Liver (tissue), 9 donors: ENCODE data around the gene CBR4. TPM values are rescaled to one million over a fixed set of nuclear protein-coding genes. Genes with fewer than 3 reads are reported as not detected.

Experiments used
- DNase-seq: peaks from one replicate; pipeline ENCODE4 v3.0.0-alpha.2; 2017; ENCODE audit warnings: low spot score
- H3K27ac ChIP-seq, 2 donors: one replicate each; pipeline ENCODE4 v1.7.0; 2013; ENCODE audit warnings: inconsistent platforms in 2 of 2, low read length in 2 of 2, control low read depth in 1 of 2, low read depth in 1 of 2, mild to moderate bottlenecking in 1 of 2
- H3K27me3 ChIP-seq, 4 donors: one replicate each; pipeline versions ENCODE4 v1.6.1 to v1.7.0; 2013; ENCODE audit warnings: low read length in 3 of 4, inconsistent platforms in 1 of 4, mild to moderate bottlenecking in 1 of 4, moderate library complexity in 1 of 4; ENCODE audit not compliant: control insufficient read depth in 4 of 4, insufficient read depth in 4 of 4
- H3K36me3 ChIP-seq, 4 donors: one replicate each; pipeline versions ENCODE4 v1.6.1 to v1.7.0; 2013; ENCODE audit warnings: low read length in 3 of 4, mild to moderate bottlenecking in 3 of 4, low read depth in 1 of 4, moderate library complexity in 1 of 4; ENCODE audit not compliant: control insufficient read depth in 4 of 4, insufficient read depth in 3 of 4
- H3K4me1 ChIP-seq, 4 donors: one replicate each; pipeline versions ENCODE4 v1.6.1 to v1.7.0; 2013; ENCODE audit warnings: low read length in 3 of 4, mild to moderate bottlenecking in 3 of 4, moderate library complexity in 1 of 4; ENCODE audit not compliant: control insufficient read depth in 4 of 4, insufficient read depth in 4 of 4
- H3K4me3 ChIP-seq, 3 donors: one replicate each; pipeline versions ENCODE4 v1.6.1 to v1.7.0; 2013; ENCODE audit warnings: low read length in 3 of 3, control low read depth in 1 of 3, low read depth in 1 of 3, mild to moderate bottlenecking in 1 of 3
- H3K9ac ChIP-seq, 2 donors: one replicate each; pipeline ENCODE4 v1.7.0; 2013; ENCODE audit warnings: low read length in 2 of 2, mild to moderate bottlenecking in 2 of 2, moderate library complexity in 2 of 2, control low read depth in 1 of 2, low read depth in 1 of 2
- H3K9me3 ChIP-seq, 4 donors: one replicate each; pipeline versions ENCODE4 v1.6.1 to v1.7.0; 2013; ENCODE audit warnings: low read length in 3 of 4; ENCODE audit not compliant: control insufficient read depth in 4 of 4
- EGR1 ChIP-seq, 2 donors: IDR thresholded peaks; 2 replicates each; pipeline ENCODE4 v1.6.1; 2016 to 2018; ENCODE audit warnings: antibody characterized with exemption in 2 of 2, low read depth in 2 of 2
- FOXA1 ChIP-seq: IDR thresholded peaks from 2 replicates; pipeline ENCODE4 v1.6.1; 2016; ENCODE audit warnings: antibody characterized with exemption
- FOXA2 ChIP-seq: IDR thresholded peaks from 2 replicates; pipeline ENCODE4 v1.6.1; 2016; ENCODE audit warnings: antibody characterized with exemption
- GABPA ChIP-seq, 2 donors: IDR thresholded peaks in 1 of 2; conservative IDR thresholded peaks in 1 of 2; 2 replicates each; pipeline ENCODE4 v1.6.1; 2016; ENCODE audit warnings: antibody characterized with exemption in 2 of 2, mild to moderate bottlenecking in 1 of 2, moderate library complexity in 1 of 2
- HNF4A ChIP-seq, 2 donors: conservative IDR thresholded peaks; 2 replicates each; pipeline ENCODE4 v1.6.1; 2016; ENCODE audit warnings: antibody characterized with exemption in 2 of 2, mild to moderate bottlenecking in 2 of 2
- HNF4G ChIP-seq: IDR thresholded peaks from 2 replicates; pipeline ENCODE4 v1.6.1; 2016; ENCODE audit warnings: antibody characterized with exemption
- JUND ChIP-seq, 2 donors: IDR thresholded peaks; 2 replicates each; pipeline ENCODE4 v1.6.1; 2016; ENCODE audit warnings: antibody characterized with exemption in 2 of 2
- NR2F2 ChIP-seq: IDR thresholded peaks from 2 replicates; pipeline ENCODE4 v1.6.1; 2016; ENCODE audit warnings: antibody characterized with exemption
- RAD21 ChIP-seq, 2 donors: IDR thresholded peaks; 2 replicates each; pipeline ENCODE4 v1.6.1; 2016; ENCODE audit warnings: antibody characterized with exemption in 2 of 2, mild to moderate bottlenecking in 2 of 2
- RXRA ChIP-seq, 2 donors: IDR thresholded peaks; 2 replicates each; pipeline ENCODE4 v1.6.1; 2017 to 2018; ENCODE audit warnings: antibody characterized with exemption in 2 of 2, mild to moderate bottlenecking in 1 of 2
- SP1 ChIP-seq: IDR thresholded peaks from 2 replicates; pipeline ENCODE4 v1.6.1; 2018; ENCODE audit warnings: antibody characterized with exemption, mild to moderate bottlenecking
- WGBS: extraction: QIAGEN DNeasy Blood & Tissue Kit; methylation state at CpG from one replicate; pipeline ENCODE4 v1.1.7; 2013; 5-methylcytosine and 5-hydroxymethylcytosine counted together
- polyA plus RNA-seq, 2 donors: library from polyadenylated mRNA; stranded (reverse) in 1 of 2; unstranded in 1 of 2; fragments of 200-250 nt in 1 of 2; fragments of >200 nt in 1 of 2; fragmentation: Nextera tagmentation in 1 of 2; extraction: Ambion mirVana in 1 of 2; gene quantifications; one replicate each; pipeline versions ENCODE4 v1.2.1 to v1.2.3, GENCODE V29; 2013 to 2015
- total RNA-seq, 2 donors: library from RNA; depleted of rRNA; stranded (reverse); fragments of >200 nt; gene quantifications; one replicate each; pipeline ENCODE4 v1.2.3, GENCODE V29; 2014
- TF ChIP-seq, protein P1 (sequence below): fragments of 150-350 bp; IDR thresholded peaks from 2 replicates; pipeline ENCODE4 v1.5.1; 2017; ENCODE audit warnings: improper control_type of control experiment, low read depth, low read length; ENCODE audit not compliant: missing input control
- TF ChIP-seq, protein P2 (sequence below): IDR thresholded peaks from 2 replicates; pipeline ENCODE4 v1.6.1; 2016; ENCODE audit warnings: antibody characterized with exemption
- TF ChIP-seq, protein P3 (sequence below): IDR thresholded peaks from 2 replicates; pipeline ENCODE4 v1.6.1; 2016; ENCODE audit warnings: antibody characterized with exemption, mild to moderate bottlenecking
- TF ChIP-seq, protein P4 (sequence below): IDR thresholded peaks from 2 replicates; pipeline ENCODE4 v1.6.1; 2016; ENCODE audit warnings: antibody characterized with exemption
- TF ChIP-seq, protein P5 (sequence below): IDR thresholded peaks from 2 replicates; pipeline ENCODE4 v1.6.1; 2016; ENCODE audit warnings: antibody characterized with exemption
- donor health status: healthy.
- donor health status: healthy.
- donor health status: healthy.
- donor health status: healthy.
- donor health status: healthy.

Gene CBR4
- total and polyA plus RNA-seq, 4 donors, result 9.4 to 32.8 (median 22.6) TPM

DNA sequence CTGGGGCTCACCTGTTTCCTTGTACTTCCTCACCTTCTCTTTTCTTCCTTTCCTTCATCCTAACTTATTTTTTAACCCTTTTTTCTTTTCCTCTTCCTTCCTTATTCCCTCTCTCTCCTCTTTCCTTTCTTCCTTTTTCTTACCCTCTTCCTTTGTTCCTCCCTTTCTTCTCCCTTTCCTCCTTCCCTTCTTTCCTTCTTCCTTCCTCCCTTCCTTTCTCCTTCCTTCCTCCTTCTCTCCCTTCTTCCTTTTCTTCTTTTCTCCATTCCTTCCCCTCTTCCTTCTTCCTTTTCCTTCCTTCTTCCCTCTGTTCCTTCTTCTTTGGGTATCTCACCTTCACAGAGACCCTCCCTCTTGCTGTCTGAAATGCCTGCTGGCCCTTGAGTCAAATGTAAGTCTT lies 22.1 kb upstream of the CBR4 start:
- TF ChIP-seq, protein P1, sequence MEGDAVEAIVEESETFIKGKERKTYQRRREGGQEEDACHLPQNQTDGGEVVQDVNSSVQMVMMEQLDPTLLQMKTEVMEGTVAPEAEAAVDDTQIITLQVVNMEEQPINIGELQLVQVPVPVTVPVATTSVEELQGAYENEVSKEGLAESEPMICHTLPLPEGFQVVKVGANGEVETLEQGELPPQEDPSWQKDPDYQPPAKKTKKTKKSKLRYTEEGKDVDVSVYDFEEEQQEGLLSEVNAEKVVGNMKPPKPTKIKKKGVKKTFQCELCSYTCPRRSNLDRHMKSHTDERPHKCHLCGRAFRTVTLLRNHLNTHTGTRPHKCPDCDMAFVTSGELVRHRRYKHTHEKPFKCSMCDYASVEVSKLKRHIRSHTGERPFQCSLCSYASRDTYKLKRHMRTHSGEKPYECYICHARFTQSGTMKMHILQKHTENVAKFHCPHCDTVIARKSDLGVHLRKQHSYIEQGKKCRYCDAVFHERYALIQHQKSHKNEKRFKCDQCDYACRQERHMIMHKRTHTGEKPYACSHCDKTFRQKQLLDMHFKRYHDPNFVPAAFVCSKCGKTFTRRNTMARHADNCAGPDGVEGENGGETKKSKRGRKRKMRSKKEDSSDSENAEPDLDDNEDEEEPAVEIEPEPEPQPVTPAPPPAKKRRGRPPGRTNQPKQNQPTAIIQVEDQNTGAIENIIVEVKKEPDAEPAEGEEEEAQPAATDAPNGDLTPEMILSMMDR, result no peak
- no peak for TF ChIP-seq RAD21 (IDR thresholded peaks at IDR 0.05)
- TF ChIP-seq HNF4A (conservative IDR thresholded peaks at IDR 0.05), result no peak
- TF ChIP-seq, protein P2, sequence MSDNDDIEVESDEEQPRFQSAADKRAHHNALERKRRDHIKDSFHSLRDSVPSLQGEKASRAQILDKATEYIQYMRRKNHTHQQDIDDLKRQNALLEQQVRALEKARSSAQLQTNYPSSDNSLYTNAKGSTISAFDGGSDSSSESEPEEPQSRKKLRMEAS, result no peak
- no peak for TF ChIP-seq EGR1 (IDR thresholded peaks at IDR 0.05; ENCODE audit: low read depth in 2 of 2)
- no peak for TF ChIP-seq GABPA (IDR thresholded peaks at IDR 0.05 in 1 of 2, conservative IDR thresholded peaks at IDR 0.05 in 1 of 2)
- Histone ChIP-seq H3K4me3 (no peak overlapping the region), H3K4me1 (no peaks in the 10 kb centered on the region), H3K27ac (no peak overlapping the region), H3K9me3 (no peaks in the 10 kb centered on the region), H3K36me3 (no peaks in the 10 kb centered on the region), H3K9ac (no peak overlapping the region), H3K27me3 (no peaks in the 10 kb centered on the region)
- DNase-seq, result no peak

DNA sequence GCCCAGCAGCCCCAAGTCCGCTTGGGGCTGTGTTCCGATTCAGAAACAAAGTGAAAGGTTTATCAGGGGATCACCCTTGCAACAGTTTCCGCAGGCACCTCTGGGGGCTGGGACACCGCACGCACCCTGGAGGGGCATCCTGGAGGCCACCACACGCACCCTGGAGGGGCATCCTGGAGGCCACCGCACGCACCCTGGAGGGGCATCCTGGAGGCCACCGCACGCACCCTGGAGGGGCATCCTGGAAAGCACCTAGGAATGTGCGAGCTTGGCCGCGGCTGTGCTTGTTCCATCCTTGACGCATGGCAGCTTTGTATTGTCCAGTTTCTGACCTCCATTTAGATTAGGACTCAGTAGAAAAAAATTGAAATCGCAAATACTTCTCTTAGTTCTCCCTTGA lies 21.3 kb upstream of the CBR4 start:
- H3K27me3 ChIP-seq, result no peaks in the 10 kb centered on the region
- no peaks in the 10 kb centered on the region for H3K4me1 ChIP-seq
- H3K36me3 ChIP-seq, result no peaks in the 10 kb centered on the region
- no peak overlapping the region for H3K27ac ChIP-seq
- H3K4me3 ChIP-seq, result no peak overlapping the region
- no peak overlapping the region for H3K9ac ChIP-seq
- DNase-seq, result no peak
- H3K9me3 ChIP-seq, result no peaks in the 10 kb centered on the region
- 96% methylated on average over 15 of the region's 15 CpGs for WGBS
- TF ChIP-seq HNF4A (conservative IDR thresholded peaks at IDR 0.05) (no peak), EGR1 (IDR thresholded peaks at IDR 0.05; ENCODE audit: low read depth in 2 of 2) (no peak), RAD21 (IDR thresholded peaks at IDR 0.05) (no peak), FOXA1 (no peak), SP1 (no peak), FOXA2 (no peak), RXRA (IDR thresholded peaks at IDR 0.05) (no peak), HNF4G (no peak), GABPA (IDR thresholded peaks at IDR 0.05 in 1 of 2, conservative IDR thresholded peaks at IDR 0.05 in 1 of 2) (no peak), JUND (IDR thresholded peaks at IDR 0.05) (no peak), NR2F2 (no peak)
- TF ChIP-seq, protein P2, result no peak
- TF ChIP-seq, protein P3, sequence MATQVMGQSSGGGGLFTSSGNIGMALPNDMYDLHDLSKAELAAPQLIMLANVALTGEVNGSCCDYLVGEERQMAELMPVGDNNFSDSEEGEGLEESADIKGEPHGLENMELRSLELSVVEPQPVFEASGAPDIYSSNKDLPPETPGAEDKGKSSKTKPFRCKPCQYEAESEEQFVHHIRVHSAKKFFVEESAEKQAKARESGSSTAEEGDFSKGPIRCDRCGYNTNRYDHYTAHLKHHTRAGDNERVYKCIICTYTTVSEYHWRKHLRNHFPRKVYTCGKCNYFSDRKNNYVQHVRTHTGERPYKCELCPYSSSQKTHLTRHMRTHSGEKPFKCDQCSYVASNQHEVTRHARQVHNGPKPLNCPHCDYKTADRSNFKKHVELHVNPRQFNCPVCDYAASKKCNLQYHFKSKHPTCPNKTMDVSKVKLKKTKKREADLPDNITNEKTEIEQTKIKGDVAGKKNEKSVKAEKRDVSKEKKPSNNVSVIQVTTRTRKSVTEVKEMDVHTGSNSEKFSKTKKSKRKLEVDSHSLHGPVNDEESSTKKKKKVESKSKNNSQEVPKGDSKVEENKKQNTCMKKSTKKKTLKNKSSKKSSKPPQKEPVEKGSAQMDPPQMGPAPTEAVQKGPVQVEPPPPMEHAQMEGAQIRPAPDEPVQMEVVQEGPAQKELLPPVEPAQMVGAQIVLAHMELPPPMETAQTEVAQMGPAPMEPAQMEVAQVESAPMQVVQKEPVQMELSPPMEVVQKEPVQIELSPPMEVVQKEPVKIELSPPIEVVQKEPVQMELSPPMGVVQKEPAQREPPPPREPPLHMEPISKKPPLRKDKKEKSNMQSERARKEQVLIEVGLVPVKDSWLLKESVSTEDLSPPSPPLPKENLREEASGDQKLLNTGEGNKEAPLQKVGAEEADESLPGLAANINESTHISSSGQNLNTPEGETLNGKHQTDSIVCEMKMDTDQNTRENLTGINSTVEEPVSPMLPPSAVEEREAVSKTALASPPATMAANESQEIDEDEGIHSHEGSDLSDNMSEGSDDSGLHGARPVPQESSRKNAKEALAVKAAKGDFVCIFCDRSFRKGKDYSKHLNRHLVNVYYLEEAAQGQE, result no peak
- TF ChIP-seq, protein P4, sequence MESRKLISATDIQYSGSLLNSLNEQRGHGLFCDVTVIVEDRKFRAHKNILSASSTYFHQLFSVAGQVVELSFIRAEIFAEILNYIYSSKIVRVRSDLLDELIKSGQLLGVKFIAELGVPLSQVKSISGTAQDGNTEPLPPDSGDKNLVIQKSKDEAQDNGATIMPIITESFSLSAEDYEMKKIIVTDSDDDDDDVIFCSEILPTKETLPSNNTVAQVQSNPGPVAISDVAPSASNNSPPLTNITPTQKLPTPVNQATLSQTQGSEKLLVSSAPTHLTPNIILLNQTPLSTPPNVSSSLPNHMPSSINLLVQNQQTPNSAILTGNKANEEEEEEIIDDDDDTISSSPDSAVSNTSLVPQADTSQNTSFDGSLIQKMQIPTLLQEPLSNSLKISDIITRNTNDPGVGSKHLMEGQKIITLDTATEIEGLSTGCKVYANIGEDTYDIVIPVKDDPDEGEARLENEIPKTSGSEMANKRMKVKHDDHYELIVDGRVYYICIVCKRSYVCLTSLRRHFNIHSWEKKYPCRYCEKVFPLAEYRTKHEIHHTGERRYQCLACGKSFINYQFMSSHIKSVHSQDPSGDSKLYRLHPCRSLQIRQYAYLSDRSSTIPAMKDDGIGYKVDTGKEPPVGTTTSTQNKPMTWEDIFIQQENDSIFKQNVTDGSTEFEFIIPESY, result no peak
- TF ChIP-seq, protein P1, result no peak
- TF ChIP-seq, protein P5, sequence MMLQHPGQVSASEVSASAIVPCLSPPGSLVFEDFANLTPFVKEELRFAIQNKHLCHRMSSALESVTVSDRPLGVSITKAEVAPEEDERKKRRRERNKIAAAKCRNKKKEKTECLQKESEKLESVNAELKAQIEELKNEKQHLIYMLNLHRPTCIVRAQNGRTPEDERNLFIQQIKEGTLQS, result no peak
